ENCODE data around the gene HNRNPU. TPM values are rescaled to one million over a fixed set of nuclear protein-coding genes. Genes with fewer than 3 reads are reported as not detected.

The HNRNPU gene
- total and polyA plus RNA-seq, 4 donors = 45.3 to 233 (median 136) TPM

- H3K4me1 ChIP-seq (ENCODE audit: control insufficient read depth in 4 of 4, insufficient read depth in 4 of 4, low read length in 3 of 4) = no peaks in the 10 kb centered on the region
- 93% methylated on average over 4 of the region's 4 CpGs for WGBS
- no peak overlapping the region for H3K9ac ChIP-seq (ENCODE audit: low read depth in 1 of 2, low read length in 2 of 2)
- no peak overlapping the region for H3K27ac ChIP-seq (ENCODE audit: low read depth in 1 of 2, low read length in 2 of 2)
- no peak overlapping the region for H3K4me3 ChIP-seq (ENCODE audit: low read depth in 1 of 3, low read length in 3 of 3)
- no peak for DNase-seq (ENCODE audit: low spot score)
- H3K36me3 ChIP-seq (ENCODE audit: control insufficient read depth in 4 of 4, insufficient read depth in 3 of 4, low read depth in 1 of 4, low read length in 3 of 4) = no peaks in the 10 kb centered on the region
- no peaks in the 10 kb centered on the region for H3K27me3 ChIP-seq (ENCODE audit: control insufficient read depth in 4 of 4, insufficient read depth in 4 of 4, low read length in 3 of 4)
- no peaks in the 10 kb centered on the region for H3K9me3 ChIP-seq (ENCODE audit: control insufficient read depth in 4 of 4, low read length in 3 of 4)
- TF ChIP-seq GABPA (IDR thresholded peaks at IDR 0.05 in 1 of 2, conservative IDR thresholded peaks at IDR 0.05 in 1 of 2) (no peak), REST (IDR thresholded peaks at IDR 0.05) (no peak), SP1 (IDR thresholded peaks at IDR 0.05) (no peak), FOXA2 (IDR thresholded peaks at IDR 0.05) (no peak), FOXA1 (IDR thresholded peaks at IDR 0.05) (no peak)
Measured at GRCh38 chr1:244887281-244887680, 22.9 kb upstream of the HNRNPU start.

- TF ChIP-seq ZBTB33 (IDR thresholded peaks at IDR 0.05) = no peak
- 85% methylated on average over 11 of the region's 11 CpGs for WGBS
- H3K4me3 ChIP-seq (ENCODE audit: low read depth in 1 of 3, low read length in 3 of 3) = no peak overlapping the region
Measured at GRCh38 chr1:244881552-244882280, 17.4 kb upstream of the HNRNPU start.

GRCh38 chr1:244878681-244879080 is 14.3 kb upstream of the HNRNPU start:
- no peak for DNase-seq (ENCODE audit: low spot score)
- Histone ChIP-seq H3K27me3 (ENCODE audit: control insufficient read depth in 4 of 4, insufficient read depth in 4 of 4, low read length in 3 of 4) (no peaks in the 10 kb centered on the region), H3K4me1 (ENCODE audit: control insufficient read depth in 4 of 4, insufficient read depth in 4 of 4, low read length in 3 of 4) (no peaks in the 10 kb centered on the region), H3K9me3 (ENCODE audit: control insufficient read depth in 4 of 4, low read length in 3 of 4) (no peaks in the 10 kb centered on the region), H3K36me3 (ENCODE audit: control insufficient read depth in 4 of 4, insufficient read depth in 3 of 4, low read depth in 1 of 4, low read length in 3 of 4) (no peaks in the 10 kb centered on the region), H3K4me3 (ENCODE audit: low read depth in 1 of 3, low read length in 3 of 3) (no peak overlapping the region), H3K27ac (ENCODE audit: low read depth in 1 of 2, low read length in 2 of 2) (no peak overlapping the region), H3K9ac (ENCODE audit: low read depth in 1 of 2, low read length in 2 of 2) (no peak overlapping the region)
- no peak for TF ChIP-seq REST (IDR thresholded peaks at IDR 0.05)
- TF ChIP-seq FOXA1 (IDR thresholded peaks at IDR 0.05) = no peak
- no peak for TF ChIP-seq ATF3 (IDR thresholded peaks at IDR 0.05)
- TF ChIP-seq RXRA (IDR thresholded peaks at IDR 0.05) = no peak
- no peak for TF ChIP-seq YY1 (IDR thresholded peaks at IDR 0.05)
- no peak for TF ChIP-seq CTCF (IDR thresholded peaks at IDR 0.05; ENCODE audit: low read depth, low read length, missing input control)
- no peak for TF ChIP-seq HNF4A (conservative IDR thresholded peaks at IDR 0.05)
- TF ChIP-seq HNF4G (IDR thresholded peaks at IDR 0.05) = no peak
- no peak for TF ChIP-seq FOXA2 (IDR thresholded peaks at IDR 0.05)
- no peak for TF ChIP-seq TAF1 (conservative IDR thresholded peaks at IDR 0.05)
- 95% methylated on average over 5 of the region's 5 CpGs for WGBS

More at GRCh38 chr1:244881552-244882280, 17.4 kb upstream of the HNRNPU start:
- no peaks in the 10 kb centered on the region for H3K4me1 ChIP-seq (ENCODE audit: control insufficient read depth in 4 of 4, insufficient read depth in 4 of 4, low read length in 3 of 4)
- no peaks in the 10 kb centered on the region for H3K27me3 ChIP-seq (ENCODE audit: control insufficient read depth in 4 of 4, insufficient read depth in 4 of 4, low read length in 3 of 4)
- no peaks in the 10 kb centered on the region for H3K9me3 ChIP-seq (ENCODE audit: control insufficient read depth in 4 of 4, low read length in 3 of 4)
- no peak overlapping the region for H3K9ac ChIP-seq (ENCODE audit: low read depth in 1 of 2, low read length in 2 of 2)
- no peak overlapping the region for H3K27ac ChIP-seq (ENCODE audit: low read depth in 1 of 2, low read length in 2 of 2)
- no peaks in the 10 kb centered on the region for H3K36me3 ChIP-seq (ENCODE audit: control insufficient read depth in 4 of 4, insufficient read depth in 3 of 4, low read depth in 1 of 4, low read length in 3 of 4)
- DNase-seq (ENCODE audit: low spot score) = no peak

Data from liver (tissue), 9 donors.